ENCODE measurements around the gene ACACA.
A peak's percentile ranks its signal among the peaks of the same experiment; 100 is the strongest.
"Not testable (repeated sequence)": the region's sequence is repeated elsewhere in the genome, so short reads cannot be mapped to it uniquely, and the experiment has no call there.

ACACA gene

DNA sequence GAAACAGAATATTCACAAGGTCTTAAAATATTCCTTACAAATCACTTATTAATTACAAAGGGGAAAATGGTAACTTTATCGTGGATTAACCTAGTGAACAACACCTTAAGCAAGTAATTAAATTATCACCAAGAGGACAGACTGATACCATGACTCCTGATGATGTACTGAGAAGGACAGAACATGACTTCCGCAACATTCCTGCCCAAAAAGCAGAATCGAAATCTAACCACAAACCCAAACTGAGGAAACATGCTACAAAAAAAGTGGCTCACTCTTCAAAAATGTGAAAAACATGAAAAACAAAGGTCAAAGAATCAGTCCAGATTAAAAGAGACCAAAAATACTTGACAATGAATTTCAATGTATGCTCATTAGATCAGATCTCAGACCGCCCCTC, 306.4 kb downstream of the ACACA start:
- DNase-seq (ENCODE audit: low read depth in 2 of 2): no peak

DNA sequence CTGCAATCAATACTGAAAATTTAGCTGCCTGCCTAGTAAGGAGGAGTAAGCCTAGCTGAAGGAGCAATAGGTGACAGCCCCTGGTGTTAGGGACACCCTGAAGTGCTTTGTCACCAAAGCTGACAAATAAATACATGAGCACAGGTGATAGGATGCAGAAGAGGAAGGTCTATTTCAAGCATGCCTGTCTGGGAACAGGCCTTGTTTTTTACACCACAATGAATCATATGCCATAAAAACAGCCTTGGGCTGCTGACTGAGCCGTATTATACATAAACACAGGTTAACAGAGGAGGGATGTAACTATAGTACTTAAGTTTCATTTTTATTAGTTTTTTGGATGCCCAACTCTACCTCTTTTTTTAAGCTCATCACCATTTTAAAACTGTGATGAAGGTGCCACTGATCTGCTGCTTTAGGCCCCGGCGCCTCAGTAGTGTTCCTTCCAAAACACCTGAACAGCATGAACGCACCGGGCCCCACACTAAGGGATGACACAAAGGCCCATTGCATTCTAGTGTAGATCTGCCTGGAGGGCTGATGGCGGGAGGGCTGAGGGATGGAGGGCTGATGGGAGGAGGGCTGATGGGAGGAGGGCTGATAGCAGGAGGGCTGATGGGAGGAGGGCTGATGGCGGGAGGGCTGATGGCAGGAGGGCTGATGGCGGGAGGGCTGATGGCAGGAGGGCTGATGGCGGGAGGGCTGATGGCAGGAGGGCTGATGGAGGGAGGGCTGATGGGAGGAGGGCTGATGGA, 307.5 kb downstream of the ACACA start:
- no peak for DNase-seq (ENCODE audit: low read depth in 2 of 2)

DNA sequence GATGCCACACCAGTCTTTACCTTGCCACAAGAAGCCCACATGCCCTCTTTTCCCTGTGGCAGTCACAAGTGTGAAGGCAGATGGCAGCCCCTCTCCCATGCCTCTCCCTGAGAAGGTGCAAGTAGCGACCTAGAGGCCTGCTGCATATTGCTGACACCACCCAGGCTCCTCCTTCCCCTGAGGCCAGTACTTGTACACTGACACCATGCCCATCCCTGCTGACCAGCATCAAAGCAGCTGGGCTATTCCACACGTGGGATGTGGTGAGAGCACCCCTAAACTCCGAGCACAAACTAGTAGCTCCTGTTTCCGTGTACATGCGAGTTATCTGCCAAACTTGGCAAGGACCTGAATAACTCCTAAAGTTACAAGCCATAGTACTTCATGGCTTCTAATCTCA, 308.5 kb downstream of the ACACA start:
- no peak for DNase-seq (ENCODE audit: low read depth in 2 of 2)

DNA sequence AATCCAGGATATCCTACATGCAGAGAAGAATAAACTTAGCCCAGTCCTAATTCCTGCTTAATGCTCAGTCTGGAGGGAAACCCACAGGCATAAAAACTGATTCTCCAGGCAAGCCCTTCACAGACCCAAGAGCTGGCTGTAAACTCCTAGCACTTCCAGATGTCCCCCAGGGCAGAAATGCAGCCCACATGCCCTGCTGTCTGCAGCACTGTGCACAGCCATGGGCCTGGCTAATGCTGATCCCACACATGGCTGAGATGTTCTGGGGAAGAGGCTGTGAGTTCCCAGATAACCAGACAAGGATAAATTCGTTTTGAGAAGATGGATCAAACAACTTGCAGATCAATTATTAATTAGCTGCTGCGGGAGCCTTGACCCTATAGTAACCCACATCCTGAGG, 309.5 kb downstream of the ACACA start:
- DNase-seq (ENCODE audit: low read depth in 2 of 2): no peak

DNA sequence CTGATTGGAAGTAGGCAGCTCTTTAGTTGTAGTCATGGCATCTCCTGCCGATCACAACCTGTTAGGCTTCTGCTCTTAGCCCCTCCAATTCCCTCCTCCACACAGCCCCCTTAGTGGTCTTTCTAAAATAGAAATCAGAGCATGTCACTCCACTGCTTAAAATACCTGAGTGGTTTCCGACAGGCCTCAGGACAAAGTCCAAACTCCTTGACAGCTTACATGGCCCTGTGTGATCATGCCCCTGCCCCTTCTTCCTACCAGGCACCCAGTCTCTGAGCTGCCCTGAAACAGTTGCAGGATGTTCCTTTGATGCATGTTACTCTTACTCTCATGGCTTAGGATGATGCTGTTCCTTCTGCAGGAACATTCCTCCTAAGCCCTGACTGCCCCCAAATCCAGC, 310.6 kb downstream of the ACACA start:
- DNase-seq (ENCODE audit: low read depth in 2 of 2): no peak

DNA sequence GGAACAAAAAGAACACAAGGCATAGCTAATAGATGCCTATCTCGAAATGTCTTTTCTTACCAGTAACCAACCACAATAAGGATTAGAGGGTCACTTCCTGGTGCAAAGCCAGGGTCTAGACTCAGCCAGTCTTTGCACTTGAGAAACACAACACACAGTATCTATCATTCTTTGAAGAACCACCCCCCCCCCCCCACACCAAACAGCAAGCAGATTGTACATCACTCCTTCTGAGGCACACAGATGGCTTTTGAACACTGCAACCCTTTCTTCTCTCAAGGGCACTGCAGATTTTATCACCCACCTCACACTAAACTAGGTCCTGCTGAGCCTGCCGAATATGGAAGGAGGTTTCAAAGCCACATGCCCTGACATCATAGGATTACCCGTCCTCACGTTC, 312.2 kb downstream of the ACACA start:
- no peak for DNase-seq (ENCODE audit: low read depth in 2 of 2)

DNA sequence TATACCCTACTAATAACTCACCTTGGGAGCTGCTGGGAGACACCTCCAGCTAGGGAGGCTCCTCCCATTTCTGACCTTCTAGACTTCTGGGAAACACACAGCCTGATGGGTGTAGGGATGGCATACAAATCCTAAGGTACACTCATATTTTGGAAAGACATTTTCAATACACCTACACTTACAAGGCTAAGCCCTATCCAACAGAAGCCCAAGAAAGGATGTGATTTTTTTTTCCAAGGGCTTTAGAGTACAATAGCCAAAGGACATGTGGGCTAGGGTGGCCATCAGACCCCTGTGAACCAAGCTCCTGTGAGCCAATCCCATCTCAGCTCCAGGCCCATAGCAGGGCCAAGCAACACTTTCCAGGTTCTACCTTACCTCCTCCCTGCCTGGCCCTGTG, 313.9 kb downstream of the ACACA start:
- no peak for DNase-seq (ENCODE audit: low read depth in 2 of 2)

DNA sequence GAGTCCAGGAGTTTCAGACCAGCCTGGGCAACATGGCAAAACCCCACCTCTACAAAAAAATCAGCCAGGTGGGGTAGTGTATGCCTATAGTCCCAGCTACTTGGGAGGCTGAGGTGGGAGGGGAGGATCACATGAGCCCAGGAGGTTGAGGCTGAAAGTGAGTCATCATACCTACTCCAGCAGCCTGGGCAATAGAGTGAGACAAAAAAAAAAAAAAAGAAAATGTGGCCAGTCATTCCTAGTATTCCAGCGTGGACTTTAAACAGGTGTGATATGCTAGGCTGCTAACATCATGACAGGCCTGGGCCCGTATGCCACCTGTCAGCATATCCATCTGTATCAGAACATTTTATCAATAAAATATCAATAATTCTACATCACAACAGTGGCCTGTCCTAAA, 314.6 kb downstream of the ACACA start:
- no peak for DNase-seq (ENCODE audit: low read depth in 2 of 2)

DNA sequence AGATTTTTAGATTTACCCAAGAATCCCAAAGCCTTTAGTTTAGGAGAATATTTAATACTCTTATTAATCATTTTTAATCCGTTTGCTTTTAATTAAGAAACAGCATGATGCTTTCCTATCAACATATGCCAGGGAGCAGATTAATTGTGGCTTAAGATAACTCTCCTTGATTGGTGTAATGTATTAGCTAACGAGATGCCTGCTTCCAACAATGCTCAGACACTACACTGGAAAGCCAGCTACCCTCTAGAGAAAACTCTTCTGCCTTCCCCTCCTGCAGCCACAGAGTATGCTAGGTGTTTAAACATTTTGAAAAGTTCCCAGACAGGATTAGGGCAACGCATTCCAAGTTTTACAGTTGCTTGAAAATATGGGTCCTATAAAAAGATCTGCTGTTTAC, 315.7 kb downstream of the ACACA start:
- DNase-seq (ENCODE audit: low read depth in 2 of 2): no peak

DNA sequence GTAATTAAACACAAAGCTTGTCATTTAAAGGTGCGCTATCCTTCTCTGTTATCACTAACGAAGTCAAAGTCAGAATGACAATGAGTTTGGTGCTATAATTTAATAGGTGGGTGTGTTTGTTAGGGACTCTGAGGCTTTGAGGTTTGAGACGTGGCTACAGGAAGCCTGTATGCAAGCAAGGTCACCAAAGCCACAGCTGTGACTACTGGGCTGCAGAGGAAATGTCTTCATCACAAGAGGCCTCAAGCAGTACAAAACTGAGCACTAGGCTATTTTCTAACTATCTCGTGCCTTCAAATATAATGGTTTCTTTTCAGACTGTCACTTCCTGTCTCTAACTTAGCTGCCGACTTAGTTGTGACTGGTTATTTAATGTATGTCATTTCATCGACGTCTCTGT, 316.7 kb downstream of the ACACA start:
- DNase-seq (ENCODE audit: low read depth in 2 of 2): peak; percentile 26 to 43

DNA sequence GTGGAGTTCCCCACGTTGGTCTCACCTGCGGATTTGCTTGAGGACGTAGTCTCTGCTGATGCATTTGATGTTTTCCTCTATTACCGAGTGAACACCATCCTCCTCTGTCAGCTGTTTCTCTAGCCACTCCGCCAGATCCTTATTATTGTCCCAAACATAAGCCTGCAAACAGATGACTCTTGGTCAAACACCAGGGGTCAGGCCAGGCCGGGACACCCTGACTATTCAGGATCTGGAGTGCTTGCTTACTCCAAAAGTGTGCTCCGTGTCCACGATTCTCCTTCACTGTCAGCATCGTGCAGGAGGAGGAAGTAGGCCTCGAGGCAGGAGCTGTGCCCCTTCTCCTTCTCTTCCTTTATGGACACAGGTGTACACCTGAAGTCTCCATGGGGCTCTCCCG, 317.7 kb downstream of the ACACA start:
- DNase-seq (ENCODE audit: low read depth in 2 of 2): no peak

DNA sequence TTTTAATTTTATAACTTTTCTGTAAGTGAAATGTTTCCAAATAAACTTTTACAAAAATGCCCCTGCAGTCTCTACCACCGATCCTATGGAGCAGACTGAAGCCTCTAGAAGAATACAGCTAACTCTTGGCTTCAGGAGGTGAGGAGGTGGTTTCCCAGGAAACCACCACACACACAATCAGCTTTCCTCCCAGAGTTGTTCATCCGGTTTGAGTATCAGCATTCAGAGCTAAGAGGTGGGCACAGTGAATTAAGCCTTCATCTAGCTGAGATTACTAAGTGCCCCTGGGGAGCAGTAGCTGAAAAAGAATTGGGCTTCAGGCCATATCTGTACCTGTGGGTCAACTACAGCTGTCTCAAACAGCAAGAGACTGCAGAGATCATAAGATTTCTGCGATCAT, 318.2 kb downstream of the ACACA start:
- no peak for DNase-seq (ENCODE audit: low read depth in 2 of 2)

DNA sequence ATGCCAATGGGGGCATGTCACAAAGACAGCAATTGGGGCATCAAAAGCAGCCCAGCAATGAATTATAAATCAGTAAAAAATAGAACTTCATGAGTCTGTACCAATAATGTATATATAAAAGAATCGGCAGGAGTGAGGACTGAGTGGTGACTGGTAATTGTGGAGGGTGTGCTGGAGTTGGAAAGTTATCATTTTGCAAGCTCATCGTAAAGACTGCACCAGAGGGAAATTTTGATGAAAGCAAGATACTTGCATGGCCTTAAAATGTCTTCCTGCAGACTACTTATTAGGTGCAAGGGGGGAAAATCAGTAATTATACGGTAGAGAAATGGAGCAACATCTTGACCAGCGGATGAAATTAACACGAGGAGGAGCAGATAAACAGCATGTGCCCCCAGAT, 319.0 kb downstream of the ACACA start:
- DNase-seq (ENCODE audit: low read depth in 2 of 2): no peak

DNA sequence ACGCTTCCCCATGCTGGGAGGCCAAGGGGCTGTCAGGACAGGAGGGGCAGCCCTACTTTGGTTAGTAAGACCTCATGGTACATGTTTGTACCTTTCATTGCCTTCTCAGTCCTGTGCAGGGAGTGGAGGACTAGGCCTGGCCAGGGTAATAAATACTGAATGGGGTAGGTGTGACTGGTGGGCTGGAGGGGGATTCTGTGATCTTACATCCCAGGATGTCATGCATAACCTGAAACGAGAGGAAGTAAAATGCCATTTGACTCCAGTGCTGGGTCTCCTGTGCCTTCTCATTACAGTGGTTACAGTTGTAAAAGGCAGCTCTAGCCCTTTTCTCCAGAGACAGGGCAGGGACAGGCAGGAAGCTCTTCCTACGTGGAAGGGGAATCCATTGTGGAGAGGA, 319.7 kb downstream of the ACACA start:
- DNase-seq (ENCODE audit: low read depth in 2 of 2): no peak

DNA sequence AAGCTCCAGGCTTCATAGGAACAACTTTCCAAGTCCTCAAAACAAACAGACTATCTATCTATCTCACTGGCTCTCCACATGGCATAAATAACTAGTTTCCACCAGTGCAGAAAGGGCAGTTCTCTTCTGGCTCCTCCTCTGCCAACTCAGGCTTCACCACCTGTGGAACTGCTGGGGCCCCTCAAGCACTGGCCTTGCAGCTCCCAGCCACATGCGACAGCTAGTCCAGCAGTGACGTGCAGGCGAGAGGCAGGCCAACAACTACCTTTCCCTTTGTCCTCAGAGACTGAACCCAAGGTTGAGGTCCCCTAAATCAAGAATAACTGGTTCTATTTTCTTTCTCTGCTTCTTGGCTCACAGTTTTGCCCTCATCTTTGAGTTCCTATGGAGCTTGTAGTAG, 320.3 kb downstream of the ACACA start:
- no peak for DNase-seq (ENCODE audit: low read depth in 2 of 2)

DNA sequence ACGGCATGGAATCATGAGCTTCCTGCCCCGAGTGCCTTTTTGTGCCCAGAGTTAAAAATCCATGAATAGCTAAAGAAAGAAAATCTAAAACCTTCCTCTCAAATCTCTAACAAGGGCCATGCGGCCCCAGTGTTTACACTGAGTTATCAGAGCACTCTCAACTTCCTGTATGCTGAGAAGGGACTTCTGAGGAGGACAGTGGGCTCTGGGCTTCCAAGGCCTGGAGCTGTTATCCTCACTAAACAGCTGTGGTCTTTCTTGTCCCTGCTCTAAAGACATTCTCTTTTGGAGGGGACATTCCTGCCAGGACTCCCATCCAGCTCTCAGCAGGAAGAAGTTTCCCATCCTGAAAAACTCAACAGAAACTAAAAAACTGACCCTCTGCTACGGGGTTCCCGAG, 322.3 kb downstream of the ACACA start:
- DNase-seq (ENCODE audit: low read depth in 2 of 2): no peak

DNA sequence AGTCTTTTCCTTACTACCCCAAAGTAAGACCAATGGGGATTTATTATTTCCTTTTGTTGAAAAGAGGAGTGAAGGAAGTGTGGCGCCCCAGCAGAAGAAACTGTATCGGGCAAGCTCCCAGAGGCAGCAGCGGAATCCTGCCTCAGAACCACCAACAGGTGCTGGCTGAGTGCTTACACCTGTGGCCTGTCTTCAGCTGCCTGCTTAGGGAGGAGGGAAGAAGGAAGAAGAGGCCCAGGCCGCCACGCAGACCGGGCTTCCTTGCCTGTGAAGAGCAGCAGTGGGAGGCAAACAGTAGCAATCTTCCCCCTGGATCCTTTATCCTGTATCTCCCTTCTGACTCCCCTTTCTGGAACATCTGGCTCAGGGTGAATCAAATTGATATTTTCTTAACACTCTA, 323.2 kb downstream of the ACACA start:
- no peak for DNase-seq (ENCODE audit: low read depth in 2 of 2)

DNA sequence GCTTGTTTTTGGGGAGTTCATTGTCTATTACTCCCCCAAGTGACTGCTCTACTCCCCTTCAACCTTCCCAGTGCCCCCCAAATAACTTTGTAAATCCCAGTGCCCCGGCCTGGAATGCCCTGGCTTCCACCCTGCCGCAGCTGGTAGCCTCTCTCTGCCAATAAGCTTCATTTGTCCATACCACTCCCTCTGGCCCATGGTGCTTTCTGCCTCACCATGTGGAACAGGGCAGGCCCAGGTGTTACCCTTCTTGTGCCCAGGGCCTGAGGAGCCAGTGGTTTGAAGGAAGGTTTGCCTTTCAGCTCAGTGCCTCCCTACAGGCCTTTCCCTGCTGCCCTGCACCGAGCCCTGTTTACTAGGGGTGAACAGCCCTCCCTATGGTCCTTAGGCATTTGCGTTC, 323.7 kb downstream of the ACACA start:
- no peak for DNase-seq (ENCODE audit: low read depth in 2 of 2)

DNA sequence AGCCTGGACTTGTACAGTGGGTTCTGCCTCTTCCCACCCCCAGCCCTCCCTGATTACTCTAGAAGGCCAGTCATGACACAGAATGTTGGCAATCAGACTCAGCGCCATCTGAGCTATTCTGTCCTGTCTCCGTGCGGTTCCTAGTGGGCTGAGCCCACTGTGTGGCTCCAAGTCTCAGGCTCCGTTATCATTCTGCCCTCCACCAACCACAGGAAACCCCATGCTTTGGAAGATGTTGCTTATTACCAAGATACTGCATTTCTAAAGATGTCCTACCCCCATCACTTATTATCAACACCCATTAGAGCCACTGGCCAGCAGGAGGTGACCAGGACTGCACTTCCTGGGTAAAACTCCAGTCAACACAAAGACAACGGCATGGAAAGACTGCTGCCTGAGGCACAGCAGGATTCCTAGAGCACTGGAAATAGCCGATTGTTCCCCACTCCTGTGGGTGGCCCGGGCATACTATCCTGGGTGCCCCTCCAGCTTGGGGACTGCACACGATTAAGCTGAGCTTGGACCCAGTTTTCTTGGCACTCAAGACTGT, 324.2 kb downstream of the ACACA start:
- no peak for DNase-seq (ENCODE audit: low read depth in 2 of 2)

DNA sequence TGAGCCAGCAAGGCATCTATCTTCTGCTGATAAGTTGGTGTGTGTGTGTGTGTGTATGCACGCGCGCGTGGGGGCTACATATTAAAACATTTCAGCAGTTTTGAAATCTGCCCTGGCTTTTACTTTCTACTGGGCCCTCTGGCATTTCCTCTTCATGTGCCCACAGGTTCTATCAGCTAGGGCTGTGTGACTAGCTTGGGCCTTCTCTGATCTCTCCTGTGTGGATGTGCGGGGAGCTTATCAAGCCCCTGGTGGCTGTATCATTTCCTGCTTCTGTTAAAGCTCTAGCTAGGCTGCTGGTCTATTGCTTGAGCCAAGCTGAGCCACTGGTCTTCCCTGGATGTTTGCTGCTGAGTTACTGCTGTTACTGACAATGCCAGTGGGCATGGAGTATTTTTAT, 325.3 kb downstream of the ACACA start:
- DNase-seq (ENCODE audit: low read depth in 2 of 2): no peak

DNA sequence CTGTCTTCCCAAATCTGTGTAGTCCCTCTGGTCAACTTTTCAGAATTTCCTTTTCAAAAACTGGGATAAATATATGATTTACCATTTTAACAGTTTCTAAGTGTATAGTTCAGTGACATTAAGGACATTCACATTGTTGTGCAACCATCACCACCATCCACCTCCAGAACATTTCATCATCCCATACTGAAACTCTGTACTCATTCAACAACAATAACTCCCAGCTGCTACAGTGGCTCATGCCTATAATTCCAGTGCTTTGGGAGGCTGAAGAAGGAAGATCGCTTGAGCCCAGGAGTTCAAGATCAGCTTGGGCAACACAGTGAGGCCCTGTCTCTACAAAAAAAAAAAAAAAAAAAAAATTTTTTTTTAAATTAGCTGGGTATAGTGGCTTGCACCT, 326.9 kb downstream of the ACACA start:
- DNase-seq (ENCODE audit: low read depth in 2 of 2): no peak

DNA sequence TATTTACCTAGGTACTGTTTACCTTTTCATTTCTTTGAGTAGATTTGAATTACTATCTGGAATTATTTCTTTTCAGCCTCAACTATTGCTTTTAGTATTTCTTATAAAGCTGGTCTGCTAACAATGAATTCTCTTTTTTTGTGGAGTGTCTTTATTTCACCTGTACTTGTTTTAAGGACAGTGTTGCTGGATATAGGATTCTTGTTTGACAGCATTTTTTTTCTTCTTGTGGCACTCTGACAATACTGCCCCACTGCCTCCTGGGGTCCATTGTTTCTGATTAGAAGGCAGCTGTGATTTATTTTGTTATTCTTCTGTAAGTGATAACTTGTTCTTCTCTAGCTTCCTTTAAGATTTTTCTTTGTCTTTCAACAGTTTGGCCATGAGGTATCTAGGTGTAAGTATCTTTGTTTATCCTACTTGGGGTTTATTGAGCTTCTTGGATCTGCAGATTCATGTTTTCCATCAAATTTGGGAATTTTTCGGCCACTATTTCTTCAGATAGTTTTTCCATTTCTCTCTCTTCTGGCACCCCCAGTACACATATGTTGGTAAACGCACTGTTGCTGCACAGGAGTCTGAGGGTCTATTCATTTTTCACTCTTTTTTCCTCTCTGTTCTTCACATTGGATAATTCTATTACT, 327.4 kb downstream of the ACACA start:
- no peak for DNase-seq (ENCODE audit: low read depth in 2 of 2)

DNA sequence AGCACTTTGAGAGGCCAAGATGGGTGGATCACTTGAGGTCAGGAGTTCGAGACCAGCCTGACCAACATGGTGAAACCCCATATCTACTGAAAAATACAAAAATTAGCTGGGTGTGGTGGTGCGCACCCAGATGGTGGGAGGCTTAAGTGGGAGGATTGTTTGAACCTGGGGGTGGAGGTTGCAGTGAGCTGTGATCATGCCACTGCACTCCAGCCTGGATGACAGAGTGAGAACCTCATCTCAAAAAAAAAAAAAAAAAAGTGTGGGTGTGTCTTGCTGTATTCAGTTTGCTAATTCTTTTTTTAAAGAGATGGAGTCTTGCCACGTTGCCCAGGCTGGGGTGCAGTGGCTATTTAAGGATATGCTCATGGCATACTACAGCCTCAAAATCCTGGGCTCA, 333.2 kb downstream of the ACACA start:
- not testable (repeated sequence) for DNase-seq (ENCODE audit: low read depth in 2 of 2)

DNA sequence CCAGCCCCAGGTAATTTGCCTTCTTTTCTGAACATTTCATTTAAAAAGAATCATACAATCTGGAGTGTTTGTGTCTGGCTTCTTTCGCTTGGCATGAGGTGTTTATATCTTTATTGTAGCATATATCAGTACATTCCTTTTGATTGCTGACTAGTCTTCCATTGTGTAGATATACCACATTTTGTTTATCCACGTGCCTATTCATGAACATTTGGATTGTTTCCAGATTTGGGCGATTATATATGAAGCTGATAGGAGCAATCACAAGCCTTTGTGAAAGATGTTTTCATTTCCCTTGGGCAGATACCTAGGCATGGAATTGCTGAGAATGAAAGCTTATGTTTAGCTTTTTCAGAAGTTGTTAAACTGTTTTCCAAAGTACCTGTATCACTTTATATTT, 337.5 kb downstream of the ACACA start:
- DNase-seq (ENCODE audit: low read depth in 2 of 2): no peak
